ENCODE measurements around the gene EIF4E3.

EIF4E3 gene

GRCh38 chr3:71722693-71723092, 2.5 kb downstream of the EIF4E3 start:
- no peak for DNase-seq

GRCh38 chr3:71721651-71722157, 3.5 kb downstream of the EIF4E3 start:
- DNase-seq: no peak

- no peak for DNase-seq
Observed at GRCh38 chr3:71721002-71721401, 4.2 kb downstream of the EIF4E3 start.

- peak; percentile 40 for DNase-seq
Observed at GRCh38 chr3:71718072-71718471, 7.1 kb downstream of the EIF4E3 start.

- no peak for DNase-seq
Observed at GRCh38 chr3:71714595-71714994, 10.6 kb downstream of the EIF4E3 start.

- DNase-seq: no peak
Observed at GRCh38 chr3:71713041-71713440, 12.2 kb downstream of the EIF4E3 start.

GRCh38 chr3:71710906-71711494, 14.2 kb downstream of the EIF4E3 start:
- peak; percentile 83 for DNase-seq

GRCh38 chr3:71709908-71710511, 15.2 kb downstream of the EIF4E3 start:
- DNase-seq: no peak

- no peak for DNase-seq
Observed at GRCh38 chr3:71708476-71709105, 16.6 kb downstream of the EIF4E3 start.

GRCh38 chr3:71707595-71707994, 17.6 kb downstream of the EIF4E3 start:
- no peak for DNase-seq

GRCh38 chr3:71705681-71706080, 19.5 kb downstream of the EIF4E3 start:
- no peak for DNase-seq

- DNase-seq: no peak
Observed at GRCh38 chr3:71704915-71705314, 20.3 kb downstream of the EIF4E3 start.

- no peak for DNase-seq
Observed at GRCh38 chr3:71703797-71704196, 21.4 kb downstream of the EIF4E3 start.

- DNase-seq: peak; percentile 73
Observed at GRCh38 chr3:71702131-71703024, 22.8 kb downstream of the EIF4E3 start.

- no peak for DNase-seq
Observed at GRCh38 chr3:71701251-71701762, 23.9 kb downstream of the EIF4E3 start.

GRCh38 chr3:71695000-71695482, 30.2 kb downstream of the EIF4E3 start:
- no peak for DNase-seq

- no peak for DNase-seq
Observed at GRCh38 chr3:71694358-71694999, 30.7 kb downstream of the EIF4E3 start.

GRCh38 chr3:71693641-71694040, 31.6 kb downstream of the EIF4E3 start:
- DNase-seq: no peak

- DNase-seq: no peak
Observed at GRCh38 chr3:71692139-71692538, 33.1 kb downstream of the EIF4E3 start.

GRCh38 chr3:71690341-71690841, 34.8 kb downstream of the EIF4E3 start:
- DNase-seq: no peak

GRCh38 chr3:71689291-71689690, 35.9 kb downstream of the EIF4E3 start:
- peak; percentile 25 for DNase-seq

- DNase-seq: peak; percentile 44
Observed at GRCh38 chr3:71688121-71688520, 37.1 kb downstream of the EIF4E3 start.
